HG03039 (cell line): ENCODE measurements around the gene CCNL1.
A peak's percentile ranks its signal among the peaks of the same experiment; 100 is the strongest.
"Not testable (repeated sequence)": the region's sequence is repeated elsewhere in the genome, so short reads cannot be mapped to it uniquely, and the experiment has no call there.

ENCODE experiments used
- ATAC-seq: cut with Tn5 transposase; IDR thresholded peaks from one replicate; pipeline ENCODE4 v1.9.1; 2021; ENCODE audit warnings: mild to moderate bottlenecking, moderate library complexity; ENCODE audit not compliant: unreplicated experiment

CCNL1 gene

DNA sequence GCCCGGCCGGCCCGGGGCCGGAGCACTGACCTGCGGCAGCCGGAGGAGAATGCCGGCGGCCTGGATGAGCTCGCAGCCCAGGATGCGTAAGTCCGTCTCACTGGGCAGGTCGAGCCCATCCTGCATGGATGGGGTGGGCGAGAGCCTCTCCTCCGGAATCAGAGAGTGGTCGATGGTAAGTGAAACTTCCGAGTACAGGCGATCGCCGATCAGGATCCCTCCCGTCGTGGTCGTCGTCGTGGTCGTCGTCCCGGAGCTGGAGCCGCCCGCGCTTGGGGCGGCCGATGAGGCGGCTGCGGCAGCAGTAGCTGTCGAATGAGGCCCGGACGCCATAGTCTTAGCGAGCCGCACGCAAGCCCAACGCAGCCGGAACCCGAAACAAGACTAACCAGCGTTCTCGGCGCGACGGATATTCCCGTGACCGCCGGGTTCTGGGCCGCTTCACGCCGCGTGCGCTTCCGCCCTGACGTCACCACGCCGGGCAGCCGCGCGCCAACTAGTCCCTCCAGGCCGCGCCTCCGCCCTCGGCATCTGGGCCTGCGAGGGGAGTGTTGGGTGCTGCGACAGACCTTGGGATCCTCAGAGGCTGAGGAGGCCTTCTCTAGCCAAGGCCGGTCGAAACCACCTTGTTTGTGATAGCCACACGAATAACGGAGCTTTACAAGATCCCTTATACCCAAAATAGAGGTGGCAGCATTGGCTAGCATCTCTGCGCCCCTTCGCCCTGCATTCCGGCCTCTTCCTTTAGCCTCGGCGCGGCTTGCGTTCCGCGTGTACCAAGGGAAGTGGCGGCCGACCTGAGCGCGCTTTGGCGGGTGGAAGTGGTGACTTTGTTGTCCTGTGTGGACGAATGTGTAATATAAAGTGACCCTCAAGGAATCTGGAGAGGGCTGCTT, at the start of gene CCNL1:
CCNL1 (minus strand) TSS at position 386 of the 896 bp plus-strand sequence; CDS start at position 333, 53 bp downstream.
- ATAC-seq, result peak; percentile 75

DNA sequence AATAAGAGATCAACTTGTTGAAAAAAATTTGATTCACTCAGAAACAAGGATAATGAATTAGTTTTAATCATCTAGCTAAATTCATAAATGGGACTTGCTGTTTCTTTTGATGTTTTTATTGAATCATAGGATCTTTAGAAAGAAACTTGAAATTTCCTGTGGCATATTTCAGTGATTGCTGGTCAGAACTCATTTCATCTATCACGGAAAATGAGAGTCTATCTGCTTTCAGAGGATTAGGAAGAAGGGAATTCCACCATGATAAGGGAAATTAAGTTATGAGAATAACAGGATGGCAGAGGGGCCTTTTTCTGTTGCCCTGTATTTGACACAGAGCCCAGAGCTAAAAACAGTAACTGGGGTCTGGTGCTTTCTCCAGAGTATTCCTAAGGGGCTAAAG, 44.9 kb upstream of the CCNL1 start:
- no peak for ATAC-seq

DNA sequence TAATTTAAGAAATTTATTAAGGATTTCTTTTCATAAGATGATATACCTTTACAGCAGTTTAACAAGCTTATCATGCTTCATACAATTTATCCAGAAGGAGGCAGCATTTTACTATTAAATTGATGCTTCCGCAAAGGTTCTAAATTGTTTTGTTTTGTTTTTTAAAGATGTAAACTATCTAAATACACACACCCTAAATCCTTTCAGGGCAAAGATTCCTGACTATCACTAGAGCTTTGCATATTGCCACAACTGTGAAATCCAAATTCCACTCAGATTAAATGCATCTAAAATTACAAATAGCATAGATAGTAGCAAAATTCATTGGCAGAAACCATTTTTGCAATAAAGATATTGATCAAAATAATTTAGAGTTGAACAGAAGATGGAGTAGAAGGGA, 44.5 kb upstream of the CCNL1 start:
- no peak for ATAC-seq

DNA sequence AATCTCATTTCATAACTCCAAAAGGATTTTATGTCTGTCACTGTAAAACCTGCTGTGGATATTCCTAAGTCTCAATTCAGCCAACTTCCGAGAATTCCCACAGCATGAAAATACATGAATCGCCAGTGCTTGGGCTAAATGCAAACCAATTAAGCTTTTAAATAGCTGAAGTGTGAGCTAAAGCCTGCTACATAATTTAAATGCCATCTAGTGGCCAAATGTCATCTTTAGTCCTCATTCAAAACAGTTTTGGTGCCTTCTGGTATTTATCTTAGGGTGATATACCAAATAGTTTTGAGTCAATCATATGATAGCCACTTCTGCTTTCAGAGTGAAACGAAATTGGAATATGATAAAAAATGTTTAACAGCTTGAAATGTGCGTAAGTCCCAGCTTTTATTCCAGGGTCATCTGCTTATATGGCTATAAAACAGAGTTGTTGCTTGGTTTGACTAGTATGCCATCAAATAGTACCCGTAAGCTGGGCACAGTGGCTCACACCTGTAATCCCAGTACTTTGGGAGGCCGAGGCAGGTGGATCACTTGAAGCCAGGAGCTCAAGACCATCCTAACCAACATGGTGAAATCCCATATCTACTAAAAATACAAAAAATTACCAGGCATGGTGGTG, 41.8 kb upstream of the CCNL1 start:
- ATAC-seq, result no peak

DNA sequence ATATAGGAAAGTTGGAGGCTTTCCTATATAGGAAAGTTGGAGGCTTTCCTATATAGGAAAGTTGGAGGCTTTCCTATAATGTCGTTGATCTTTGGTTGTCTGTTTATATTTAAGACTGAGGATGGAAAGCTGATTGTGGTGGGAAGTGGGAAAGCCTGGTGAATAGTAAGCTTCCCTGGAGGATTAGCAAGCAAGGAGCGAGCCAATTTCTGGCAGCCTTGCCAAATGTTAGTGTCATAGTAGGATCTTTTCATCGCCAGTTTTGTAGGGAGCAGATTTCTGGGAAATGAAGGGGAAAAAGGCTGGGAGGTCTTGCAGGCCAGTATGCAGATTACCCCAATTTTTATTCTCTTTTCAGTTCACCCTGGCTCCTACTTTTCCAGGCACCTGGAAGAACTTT, 39.9 kb upstream of the CCNL1 start:
- ATAC-seq, result no peak

DNA sequence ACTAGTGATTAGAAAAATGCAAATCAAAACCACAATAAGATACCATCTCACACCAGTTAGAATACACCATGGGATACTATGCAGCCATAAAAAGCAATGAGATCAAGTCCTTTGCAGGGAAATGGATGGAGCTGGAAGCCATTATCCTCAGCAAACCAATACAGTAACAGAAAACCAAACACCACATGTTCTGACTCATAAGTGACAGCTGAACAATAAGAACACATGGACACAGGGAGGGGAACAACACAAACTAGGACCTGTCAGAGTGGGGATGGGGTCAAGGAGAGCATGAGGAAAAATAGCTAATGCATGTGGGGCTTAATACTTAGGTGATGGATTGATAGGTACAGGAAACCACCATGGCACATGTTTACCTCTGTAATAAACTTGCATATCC, 36.0 kb upstream of the CCNL1 start:
- no peak for ATAC-seq

DNA sequence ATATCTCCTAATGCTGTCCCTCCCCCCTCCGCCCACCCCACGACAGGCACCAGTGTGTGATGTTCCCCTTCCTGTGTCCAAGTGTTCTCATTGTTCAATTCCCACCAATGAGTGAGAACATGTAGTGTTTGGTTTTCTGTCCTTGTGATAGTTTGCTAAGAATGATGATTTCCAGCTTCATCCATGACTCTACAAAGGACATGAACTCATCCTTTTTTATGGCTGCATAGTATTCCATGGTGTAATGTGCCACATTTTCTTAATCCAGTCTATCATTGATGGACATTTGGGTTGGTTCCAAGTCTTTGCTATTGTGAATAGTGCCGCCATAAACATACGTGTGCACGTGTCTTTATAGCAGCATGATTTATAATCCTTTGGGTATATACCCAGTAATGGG, 31.2 kb upstream of the CCNL1 start:
- not testable (repeated sequence) for ATAC-seq

DNA sequence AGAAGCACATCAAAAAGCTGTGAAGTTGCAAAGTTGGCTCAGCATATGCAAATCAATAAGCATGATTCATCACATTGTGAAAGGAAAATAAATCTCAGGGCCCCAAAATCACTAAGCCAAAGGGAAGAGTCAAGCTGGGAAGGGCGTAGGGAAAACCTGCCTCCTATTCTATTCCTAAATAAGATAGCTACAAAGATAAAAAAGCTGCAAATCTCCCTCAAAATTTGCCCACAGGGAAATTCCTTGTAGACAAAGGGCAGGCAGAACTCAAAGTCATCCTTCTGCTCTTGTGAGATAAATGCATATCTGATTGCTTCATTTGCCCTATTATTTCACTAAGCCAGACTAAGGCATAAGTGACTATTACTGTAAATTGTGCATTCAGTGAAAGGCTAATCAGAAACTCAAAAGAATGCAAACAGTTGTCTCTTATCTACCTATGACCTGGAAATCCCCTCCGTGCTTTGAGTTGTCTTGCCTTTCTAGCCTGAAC, 30.5 kb upstream of the CCNL1 start:
- no peak for ATAC-seq

DNA sequence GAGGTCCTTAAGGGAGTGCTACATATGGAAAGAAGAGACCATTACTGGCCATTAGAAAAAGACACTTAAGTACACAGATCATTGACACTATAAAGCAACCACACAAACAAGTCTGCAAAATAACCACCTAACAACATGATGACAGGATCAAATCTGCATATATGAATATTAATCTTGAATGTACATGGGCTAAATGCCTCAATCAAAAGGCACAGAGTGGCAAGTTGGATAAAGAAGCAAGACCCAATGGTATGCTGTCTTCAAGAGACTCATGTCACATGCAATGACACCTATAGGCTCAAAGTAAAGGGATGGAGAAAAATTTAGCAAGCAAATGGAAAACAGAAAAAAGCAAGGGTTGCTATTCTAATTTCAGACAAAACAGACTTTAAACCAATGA, 28.4 kb upstream of the CCNL1 start:
- no peak for ATAC-seq

DNA sequence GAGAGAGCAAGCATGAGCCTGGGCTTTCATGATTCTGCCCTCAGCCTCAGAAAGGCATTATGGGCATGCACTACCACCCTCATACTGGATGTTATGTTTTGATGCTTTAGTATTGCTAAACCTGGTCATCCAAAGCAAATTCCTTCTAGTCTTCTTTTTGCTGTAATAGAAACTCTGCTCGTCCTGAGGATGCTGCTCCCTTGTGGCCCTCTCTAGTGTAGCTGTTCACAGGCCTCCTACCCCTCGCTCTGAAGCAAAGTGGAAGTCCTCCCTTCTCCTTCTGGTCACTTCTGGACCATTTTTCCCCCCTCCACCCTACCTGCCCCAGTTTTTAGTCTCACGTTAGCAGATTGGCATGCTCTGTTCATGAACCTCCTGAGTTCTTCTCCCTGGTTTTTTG, 22.9 kb upstream of the CCNL1 start:
- no peak for ATAC-seq

DNA sequence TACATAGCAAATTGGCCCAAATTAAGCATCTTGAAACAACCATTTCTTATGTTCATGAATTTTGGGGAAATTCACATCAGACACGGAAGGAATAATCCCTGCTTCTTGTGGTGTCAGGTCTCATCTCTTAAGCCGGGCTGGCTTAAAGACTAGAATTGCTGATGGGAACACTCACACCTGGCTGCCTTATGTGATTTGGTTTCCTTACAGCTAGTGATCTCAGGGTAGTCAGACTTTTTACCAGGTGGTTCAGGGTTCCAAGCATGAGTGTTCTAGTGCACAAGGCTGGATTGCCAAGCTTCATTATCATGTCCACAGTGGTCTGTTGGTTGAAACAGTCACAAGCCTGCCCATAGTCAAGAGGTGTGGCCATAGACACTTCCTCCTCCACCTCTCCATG, 20.3 kb upstream of the CCNL1 start:
- ATAC-seq, result no peak

DNA sequence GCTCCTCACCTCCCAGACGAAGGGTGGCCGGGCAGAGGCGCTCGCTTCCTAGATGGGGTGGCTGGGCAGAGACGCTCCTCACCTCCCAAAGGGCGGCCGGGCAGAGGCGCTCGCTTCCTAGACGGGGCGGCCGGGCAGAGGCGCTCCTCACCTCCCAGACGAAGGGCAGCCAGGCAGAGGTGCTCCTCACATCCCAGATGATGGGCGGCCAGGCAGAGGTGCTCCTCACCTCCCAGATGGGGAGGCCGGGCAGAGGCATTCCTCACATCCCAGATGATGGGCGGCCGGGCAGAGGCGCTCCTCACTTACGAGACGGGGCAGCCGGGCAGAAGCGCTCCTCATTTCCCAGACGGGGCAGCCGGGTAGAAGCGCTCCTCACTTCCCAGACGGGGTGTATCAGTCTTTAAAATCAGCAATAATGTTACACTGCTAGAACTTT, 19.4 kb upstream of the CCNL1 start:
- ATAC-seq, result no peak

DNA sequence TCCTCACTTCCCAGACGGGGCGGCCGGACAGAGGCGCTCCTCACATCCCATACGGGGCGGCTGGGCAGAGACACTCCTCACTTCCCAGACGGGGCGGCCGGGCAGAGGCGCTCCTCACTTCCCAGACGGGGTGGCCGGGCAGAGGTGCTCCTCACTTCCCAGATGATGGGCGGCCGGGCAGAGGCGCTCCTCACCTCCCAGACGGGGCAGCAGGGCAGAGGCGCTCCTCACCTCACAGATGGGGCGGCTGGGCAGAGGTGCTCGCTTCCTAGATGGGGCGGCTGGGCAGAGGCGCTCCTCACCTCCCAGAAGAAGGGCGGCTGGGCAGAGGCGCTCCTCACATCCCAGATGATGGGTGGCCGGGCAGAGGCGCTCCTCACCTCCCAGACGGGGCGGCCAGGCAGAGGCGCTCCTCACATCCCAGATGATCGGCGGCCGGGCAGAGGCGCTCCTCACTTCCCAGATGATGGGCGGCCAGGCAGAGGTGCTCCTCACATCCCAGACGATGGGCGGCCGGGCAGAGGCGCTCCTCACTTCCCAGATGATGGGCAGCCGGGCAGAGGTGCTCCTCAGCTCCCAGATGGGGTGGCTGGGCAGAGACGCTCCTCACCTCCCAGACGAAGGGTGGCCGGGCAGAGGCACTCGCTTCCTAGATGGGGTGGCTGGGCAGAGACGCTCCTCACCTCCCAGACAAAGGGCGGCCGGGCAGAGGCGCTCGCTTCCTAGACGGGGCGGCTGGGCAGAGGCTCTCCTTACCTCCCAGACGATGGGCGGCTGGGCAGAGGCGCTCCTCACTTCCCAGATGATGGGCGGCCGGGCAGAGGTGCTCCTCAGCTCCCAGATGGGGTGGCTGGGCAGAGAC, 18.8 kb upstream of the CCNL1 start:
- ATAC-seq, result not testable (repeated sequence)

DNA sequence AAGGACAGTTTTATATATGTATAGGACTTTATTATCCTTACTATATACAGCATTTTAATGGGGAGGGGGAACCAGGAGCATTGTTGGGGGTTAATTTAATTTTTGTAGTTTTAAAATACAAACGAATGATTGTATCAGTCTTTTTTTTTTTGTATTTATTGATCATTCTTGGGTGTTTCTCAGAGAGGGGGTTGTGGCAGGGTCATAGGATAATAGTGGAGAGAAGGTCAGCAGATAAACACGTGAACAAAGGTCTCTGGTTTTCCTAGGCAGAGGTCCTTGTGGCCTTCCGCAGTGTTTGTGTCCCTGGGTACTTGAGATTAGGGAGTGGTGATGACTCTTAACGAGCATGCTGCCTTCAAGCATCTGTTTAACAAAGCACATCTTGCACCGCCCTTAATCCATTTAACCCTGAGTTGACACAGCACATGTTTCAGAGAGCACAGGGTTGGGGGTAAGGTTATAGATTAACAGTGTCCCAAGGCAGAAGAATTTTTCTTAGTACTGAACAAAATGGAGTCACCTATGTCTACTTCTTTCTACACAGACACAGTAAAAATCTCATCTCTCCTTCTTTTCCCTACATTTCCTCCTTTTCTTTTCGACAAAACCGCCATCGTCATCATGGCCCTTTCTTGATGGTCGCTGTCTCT, 18.0 kb upstream of the CCNL1 start:
- ATAC-seq, result not testable (repeated sequence)

DNA sequence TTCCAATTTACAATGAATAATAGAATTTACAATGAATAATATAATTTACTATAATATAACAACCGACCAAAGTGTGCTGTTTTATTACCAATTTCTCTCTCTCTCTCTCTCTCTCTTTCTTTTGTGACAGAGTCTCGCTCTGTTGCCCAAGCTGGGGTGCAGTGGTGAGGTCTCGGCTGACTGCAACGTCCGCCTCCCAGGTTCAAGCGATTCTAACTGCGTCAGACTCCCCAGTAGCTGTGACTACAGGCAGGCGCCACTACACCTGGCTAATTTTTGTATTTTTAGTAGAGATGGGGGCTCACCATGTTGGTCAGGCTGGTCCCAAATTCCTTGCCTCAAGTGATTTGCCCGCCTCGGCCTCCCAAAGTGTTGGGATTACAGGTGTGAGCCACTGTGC, 17.0 kb upstream of the CCNL1 start:
- no peak for ATAC-seq

DNA sequence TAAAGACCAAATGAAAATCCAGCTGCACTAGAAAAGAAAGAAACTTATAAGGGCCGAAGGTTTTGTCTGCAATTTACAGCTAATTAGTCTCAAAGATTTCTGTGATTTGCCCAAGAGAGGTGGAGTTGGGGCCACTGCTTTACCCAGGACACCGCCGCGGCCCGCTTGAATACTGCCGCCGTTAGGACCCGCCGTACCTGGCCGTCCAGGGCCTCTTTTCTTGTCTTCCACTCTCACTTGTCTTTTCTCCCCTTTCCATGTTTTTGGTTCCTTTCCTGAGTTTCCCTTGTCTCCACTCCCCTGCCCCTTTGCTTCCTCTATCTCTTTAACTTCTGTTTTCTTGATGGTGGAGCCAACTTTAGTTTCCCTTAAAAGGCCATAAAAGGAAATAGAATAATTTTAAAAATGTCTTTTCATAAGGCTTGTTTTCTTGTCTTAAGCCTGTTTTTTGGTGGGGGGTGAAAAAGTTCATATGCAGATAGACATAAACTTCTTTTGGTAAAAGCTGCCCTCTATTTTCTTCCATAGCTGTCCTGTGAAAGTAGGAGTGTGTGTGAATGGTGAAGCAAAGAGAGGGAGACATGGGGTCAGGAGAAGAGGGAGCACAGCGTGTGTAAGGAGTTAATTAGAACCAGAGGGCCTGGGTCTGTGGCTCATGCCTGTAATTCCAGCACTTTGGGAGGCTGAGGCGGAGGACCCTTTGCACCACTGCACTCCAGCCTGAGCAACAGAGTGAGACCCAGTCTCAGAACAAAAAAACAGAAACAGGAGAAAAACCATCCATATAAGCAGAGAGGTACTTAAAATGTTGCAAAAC, 16.0 kb upstream of the CCNL1 start:
- no peak for ATAC-seq

DNA sequence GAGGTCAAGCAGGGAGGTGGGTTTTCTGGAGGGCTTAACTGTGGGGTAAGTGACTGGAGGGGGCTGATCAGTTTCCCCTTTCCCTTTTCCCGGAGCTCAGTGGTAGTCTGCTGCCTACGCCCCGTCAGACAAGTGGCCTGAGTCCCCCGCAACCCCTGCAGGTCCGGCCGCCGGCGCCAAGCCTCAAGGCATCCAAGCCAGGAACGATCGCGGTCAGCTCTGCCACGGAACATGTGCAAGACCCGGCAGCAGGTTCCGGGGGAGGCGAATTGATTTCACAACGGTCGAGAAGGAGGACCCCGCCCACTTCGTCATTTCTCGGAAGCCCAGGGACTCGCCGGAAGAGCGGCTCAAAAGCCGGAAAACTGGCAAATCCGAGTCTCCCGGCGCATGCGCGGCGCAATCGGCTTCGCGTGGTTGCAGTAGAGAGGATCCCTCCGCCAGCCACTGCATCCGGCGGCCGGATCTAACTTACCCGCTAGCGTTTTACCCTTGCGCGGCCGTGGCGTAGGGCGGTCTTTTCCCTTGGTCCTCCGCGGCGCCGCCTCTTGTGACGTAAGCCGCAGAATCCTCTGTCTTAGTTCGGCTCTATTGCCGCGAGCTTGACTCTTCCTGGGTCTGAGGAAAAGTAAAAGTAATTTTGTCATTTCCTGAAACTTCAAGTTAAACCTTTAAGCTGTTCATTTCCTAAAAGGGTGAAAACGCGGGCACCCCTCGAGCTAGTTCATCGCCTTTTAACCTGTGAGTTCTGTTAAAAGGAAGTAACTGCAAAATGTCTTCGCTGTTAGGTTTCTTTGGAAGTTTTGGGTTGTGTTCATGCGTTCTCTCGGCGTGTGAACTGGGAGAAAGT, 14.9 kb upstream of the CCNL1 start:
- peak; percentile 96 for ATAC-seq

DNA sequence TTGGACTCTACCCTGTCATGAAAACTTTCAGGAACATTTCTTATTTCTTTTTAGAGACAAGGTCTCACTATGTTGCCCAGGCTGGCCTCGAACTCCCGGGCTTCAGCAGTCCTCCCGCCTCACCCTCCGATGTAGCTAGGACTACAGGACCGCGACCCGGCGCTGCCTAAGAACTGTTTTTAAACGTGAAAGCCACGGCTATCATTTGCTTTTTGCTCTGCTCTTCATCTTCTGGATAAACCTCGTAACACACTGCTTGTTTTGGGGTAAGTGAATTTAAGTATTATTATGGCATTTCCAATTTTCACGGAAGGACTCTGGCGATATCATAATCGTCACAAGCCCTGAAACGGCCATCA, 14.3 kb upstream of the CCNL1 start:
- no peak for ATAC-seq

DNA sequence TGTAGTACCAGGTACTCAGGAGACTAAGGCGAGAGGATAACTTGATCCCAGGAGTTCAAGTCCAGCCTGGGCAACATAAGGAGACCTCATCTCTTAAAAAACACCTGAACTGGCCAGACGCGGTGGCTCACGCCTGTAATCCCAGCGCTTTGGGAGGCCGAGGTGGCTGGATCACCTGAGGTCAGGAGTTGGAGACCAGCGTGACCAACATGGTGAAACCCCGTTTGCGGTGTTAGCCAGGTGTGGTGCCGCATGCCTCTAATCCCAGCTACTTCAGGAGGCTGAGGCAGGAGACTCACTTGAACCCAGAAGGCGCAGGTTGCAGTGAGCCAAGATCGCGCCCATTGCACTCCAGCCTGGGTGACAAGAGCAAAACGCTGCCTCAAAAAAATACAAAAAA, 13.4 kb upstream of the CCNL1 start:
- not testable (repeated sequence) for ATAC-seq
